ENCODE measurements around the gene FILIP1L. TPM values are rescaled to one million over a fixed set of nuclear protein-coding genes. Genes with fewer than 3 reads are reported as not detected.
"Not testable (repeated sequence)": the region's sequence is repeated elsewhere in the genome, so short reads cannot be mapped to it uniquely, and the experiment has no call there.

FILIP1L gene
- total RNA-seq, 2 donors from 2014 or later = 0.19 TPM; not detected in 1

DNA sequence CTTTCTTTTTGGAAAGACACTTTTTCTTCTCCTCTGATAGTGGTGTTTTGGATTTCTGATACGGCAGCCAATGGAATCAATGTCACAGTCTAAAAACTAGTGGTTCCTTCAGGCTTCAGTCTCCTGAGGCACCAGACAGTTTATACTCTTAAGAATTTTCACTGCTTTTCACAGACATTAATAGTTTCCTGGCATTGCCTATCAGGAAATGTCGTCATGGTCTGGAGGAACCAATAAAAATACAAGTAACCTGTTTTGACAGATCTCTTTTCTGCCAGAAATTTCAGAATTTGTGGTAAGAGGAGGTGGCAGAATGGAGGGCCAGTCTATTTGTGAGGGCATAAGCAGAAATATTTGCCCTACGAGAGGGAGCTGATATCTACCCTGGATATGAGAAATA lies 44.8 kb downstream of the FILIP1L start:
- H3K27me3 Mint-ChIP-seq = no peaks in the 10 kb centered on the region
- H3K27ac Mint-ChIP-seq = peak overlapping the region; percentile 44 to 76
- no peak for DNase-seq (ENCODE audit: low spot score)
- ATAC-seq = no peak
- H3K4me3 Mint-ChIP-seq = peak overlapping the region; percentile 25
- H3K36me3 Mint-ChIP-seq = peaks cover 6% of the 10 kb centered on the region
- peaks cover 3% of the 10 kb centered on the region for H3K9me3 Mint-ChIP-seq
- peaks cover 38 to 49% of the 10 kb centered on the region in 2 donors for H3K4me1 Mint-ChIP-seq (ENCODE audit: low read depth in 2 of 2)

DNA sequence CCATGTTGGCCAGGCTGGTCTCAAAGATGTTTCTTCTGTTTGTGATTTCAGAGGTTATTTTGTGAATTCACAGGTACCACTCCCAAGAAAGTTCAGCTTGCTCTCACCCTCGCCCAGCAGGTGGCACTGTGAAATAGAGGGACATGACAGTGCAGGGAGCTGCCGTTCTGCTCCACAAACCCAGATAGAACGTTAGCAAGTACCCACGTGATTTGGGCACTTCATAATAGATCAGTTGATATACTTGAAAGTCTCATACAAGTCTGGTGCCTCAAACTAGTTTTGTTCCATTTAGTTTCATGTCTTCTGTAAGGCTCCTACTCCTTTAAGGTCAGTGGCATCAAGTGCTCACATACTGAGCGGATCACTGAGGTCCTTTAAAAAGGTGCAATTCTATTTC lies 45.5 kb downstream of the FILIP1L start:
- DNase-seq (ENCODE audit: low spot score) (peak; percentile 79), ATAC-seq (peak; percentile 76 to 77)
- peaks cover 6% of the 10 kb centered on the region for H3K36me3 Mint-ChIP-seq
- H3K4me3 Mint-ChIP-seq = no peak overlapping the region
- peaks cover 32 to 44% of the 10 kb centered on the region in 2 donors for H3K4me1 Mint-ChIP-seq (ENCODE audit: low read depth in 2 of 2)
- H3K9me3 Mint-ChIP-seq = peaks cover 3% of the 10 kb centered on the region
- H3K27me3 Mint-ChIP-seq = no peaks in the 10 kb centered on the region
- peak overlapping the region; percentile 44 to 76 for H3K27ac Mint-ChIP-seq

DNA sequence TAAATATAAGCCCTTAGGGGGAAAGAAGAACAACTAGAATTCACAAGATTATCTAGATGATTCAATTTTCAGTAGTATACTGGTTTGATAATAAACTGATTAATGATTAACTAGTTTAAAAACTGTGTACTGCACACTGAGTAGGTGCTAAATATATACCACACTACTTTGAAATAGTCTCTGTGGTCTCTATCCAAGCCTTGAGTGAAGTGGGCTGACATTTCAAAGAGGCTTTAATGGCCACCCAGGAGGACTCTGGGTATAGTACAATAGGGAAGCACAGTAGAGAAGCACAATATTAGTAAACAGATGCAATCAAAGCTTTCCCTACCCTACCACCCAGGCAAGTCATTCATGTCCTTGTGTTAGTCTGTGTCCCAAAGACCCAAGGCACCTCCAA lies 46.7 kb downstream of the FILIP1L start:
- DNase-seq (ENCODE audit: low spot score) (no peak), ATAC-seq (no peak)
- H3K27me3 Mint-ChIP-seq = no peaks in the 10 kb centered on the region
- peaks cover 6% of the 10 kb centered on the region for H3K36me3 Mint-ChIP-seq
- H3K9me3 Mint-ChIP-seq = peaks cover 3% of the 10 kb centered on the region
- H3K27ac Mint-ChIP-seq = peak overlapping the region in 1 of 2 donors; percentile 37
- peaks cover 23 to 32% of the 10 kb centered on the region in 2 donors for H3K4me1 Mint-ChIP-seq (ENCODE audit: low read depth in 2 of 2)
- no peak overlapping the region for H3K4me3 Mint-ChIP-seq

DNA sequence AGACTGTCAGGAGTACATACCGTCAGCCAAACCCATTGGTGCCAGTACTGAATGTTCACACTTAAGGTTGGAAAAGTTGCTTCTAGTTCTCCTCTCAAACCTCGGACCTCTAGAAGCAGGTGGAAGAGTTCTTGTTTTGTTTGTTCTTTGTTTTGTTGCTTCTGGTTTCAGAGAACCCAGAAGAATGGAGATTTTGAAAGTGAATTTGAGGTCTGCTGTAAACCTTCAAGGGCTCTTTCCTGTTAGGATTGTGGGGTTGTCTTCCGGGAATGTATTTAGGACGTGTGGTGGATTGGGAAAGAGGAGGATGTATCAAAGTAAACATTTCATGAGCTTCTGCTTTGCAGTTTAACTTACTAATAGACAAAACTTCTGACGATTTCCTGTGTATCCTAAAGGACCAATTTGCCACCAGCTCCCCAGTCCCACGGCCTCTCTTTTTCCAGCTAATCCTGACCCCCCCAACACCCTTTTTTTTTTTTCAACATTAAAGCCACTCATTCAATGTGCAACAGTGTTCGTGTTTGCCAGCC lies 50.3 kb downstream of the FILIP1L start:
- H3K9me3 Mint-ChIP-seq = no peaks in the 10 kb centered on the region
- H3K4me1 Mint-ChIP-seq (ENCODE audit: low read depth in 2 of 2) = peaks cover 21% of the 10 kb centered on the region in 2 donors
- no peaks in the 10 kb centered on the region for H3K36me3 Mint-ChIP-seq
- H3K27ac Mint-ChIP-seq = no peak overlapping the region
- ATAC-seq (no peak), DNase-seq (ENCODE audit: low spot score) (no peak)
- no peak overlapping the region for H3K4me3 Mint-ChIP-seq
- no peaks in the 10 kb centered on the region for H3K27me3 Mint-ChIP-seq

DNA sequence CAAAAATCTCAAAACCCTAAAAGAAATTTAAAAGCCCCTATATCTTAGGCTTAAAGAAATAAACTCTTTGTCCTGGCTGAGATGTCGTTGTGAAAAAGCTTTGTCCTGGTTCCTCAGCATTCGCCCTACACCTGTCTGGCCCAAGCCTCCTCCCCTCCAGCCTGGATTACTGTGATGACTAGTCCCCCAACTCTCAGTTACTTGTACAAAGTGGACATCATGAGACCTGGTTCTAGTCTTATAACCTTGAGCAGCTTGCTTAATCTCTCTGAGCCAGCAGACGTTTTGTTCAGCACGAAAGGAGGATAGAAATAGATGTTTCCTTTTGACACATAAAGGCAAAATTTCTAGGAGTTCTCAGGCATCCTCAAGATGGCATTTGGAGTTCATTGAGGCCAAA lies 51.6 kb downstream of the FILIP1L start:
- DNase-seq (ENCODE audit: low spot score) = no peak
- peaks cover 16 to 17% of the 10 kb centered on the region in 2 donors for H3K4me1 Mint-ChIP-seq (ENCODE audit: low read depth in 2 of 2)
- H3K27me3 Mint-ChIP-seq = no peaks in the 10 kb centered on the region

DNA sequence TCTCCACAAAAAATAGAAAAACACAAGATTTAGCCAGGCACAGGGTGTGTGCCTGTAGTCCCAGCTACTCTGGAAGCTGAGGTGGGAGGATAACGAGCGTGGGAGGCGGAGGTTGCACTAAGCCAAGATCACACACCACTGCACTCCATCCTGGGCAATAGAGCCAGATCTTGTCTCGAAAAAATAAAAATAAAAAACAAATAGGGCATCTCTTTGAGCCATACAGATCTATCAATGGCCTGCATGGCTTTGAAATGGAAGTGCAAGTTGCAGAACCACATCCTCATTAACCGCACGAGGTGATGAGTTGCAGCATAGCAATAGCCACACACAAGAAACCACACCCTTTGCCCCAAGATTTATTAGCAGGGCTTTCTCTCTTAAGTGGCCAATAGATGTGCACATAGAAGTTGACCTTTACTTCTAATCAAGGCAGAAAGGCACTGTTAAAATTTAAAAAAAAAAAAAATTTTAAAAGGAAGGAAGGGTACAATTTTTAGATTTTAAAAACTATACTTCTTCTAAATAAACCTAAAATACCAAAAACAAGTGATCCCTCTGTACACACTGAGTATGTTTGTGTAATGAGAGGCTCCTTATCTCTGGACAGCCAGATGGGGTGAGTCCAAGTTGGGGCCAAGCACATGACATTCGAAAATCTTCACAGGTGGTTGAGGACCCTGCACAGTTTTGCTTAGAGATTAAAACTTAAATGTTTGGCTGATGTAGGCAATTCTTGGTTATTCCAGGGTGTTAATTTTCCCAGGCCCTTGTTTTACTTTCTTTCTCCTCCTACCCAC lies 53.4 kb downstream of the FILIP1L start:
- DNase-seq (ENCODE audit: low spot score) (no peak), ATAC-seq (peak; percentile 75 to 84)
- peak overlapping the region; percentile 2 for H3K4me3 Mint-ChIP-seq
- H3K27ac Mint-ChIP-seq = no peak overlapping the region
- H3K4me1 Mint-ChIP-seq (ENCODE audit: low read depth in 2 of 2) = peaks cover 16 to 17% of the 10 kb centered on the region in 2 donors
- H3K27me3 Mint-ChIP-seq = no peaks in the 10 kb centered on the region
- H3K9me3 Mint-ChIP-seq = no peaks in the 10 kb centered on the region
- no peaks in the 10 kb centered on the region for H3K36me3 Mint-ChIP-seq

More for the DNA sequence above, 51.6 kb downstream of the FILIP1L start:
- Mint-ChIP-seq H3K9me3 (no peaks in the 10 kb centered on the region), H3K4me3 (no peak overlapping the region), H3K36me3 (no peaks in the 10 kb centered on the region), H3K27ac (no peak overlapping the region)
- ATAC-seq = no peak

DNA sequence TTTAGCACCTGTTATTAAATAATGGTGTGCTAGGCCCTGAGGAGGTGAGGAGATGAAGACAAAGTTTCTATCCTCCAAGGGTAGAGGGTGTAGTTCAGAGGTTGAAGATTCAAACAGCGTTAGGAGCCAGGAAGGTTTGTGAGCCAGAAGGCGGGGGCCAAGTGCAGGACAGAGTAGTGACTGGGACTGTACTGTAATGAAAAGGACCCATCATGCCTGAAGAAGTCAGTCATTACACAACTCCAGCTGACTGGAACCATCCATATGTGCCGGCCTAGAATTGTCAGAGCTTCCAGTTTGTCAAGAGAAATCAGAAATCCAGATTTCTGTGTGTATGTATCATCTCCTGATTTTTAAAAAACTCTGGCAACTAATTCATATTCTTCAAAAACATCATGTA lies 54.8 kb downstream of the FILIP1L start:
- no peak for DNase-seq (ENCODE audit: low spot score)
- Mint-ChIP-seq H3K27ac (no peak overlapping the region), H3K4me3 (no peak overlapping the region), H3K9me3 (no peaks in the 10 kb centered on the region), H3K36me3 (no peaks in the 10 kb centered on the region), H3K4me1 (ENCODE audit: low read depth in 2 of 2) (peaks cover 16 to 17% of the 10 kb centered on the region in 2 donors), H3K27me3 (no peaks in the 10 kb centered on the region)
- ATAC-seq = no peak

DNA sequence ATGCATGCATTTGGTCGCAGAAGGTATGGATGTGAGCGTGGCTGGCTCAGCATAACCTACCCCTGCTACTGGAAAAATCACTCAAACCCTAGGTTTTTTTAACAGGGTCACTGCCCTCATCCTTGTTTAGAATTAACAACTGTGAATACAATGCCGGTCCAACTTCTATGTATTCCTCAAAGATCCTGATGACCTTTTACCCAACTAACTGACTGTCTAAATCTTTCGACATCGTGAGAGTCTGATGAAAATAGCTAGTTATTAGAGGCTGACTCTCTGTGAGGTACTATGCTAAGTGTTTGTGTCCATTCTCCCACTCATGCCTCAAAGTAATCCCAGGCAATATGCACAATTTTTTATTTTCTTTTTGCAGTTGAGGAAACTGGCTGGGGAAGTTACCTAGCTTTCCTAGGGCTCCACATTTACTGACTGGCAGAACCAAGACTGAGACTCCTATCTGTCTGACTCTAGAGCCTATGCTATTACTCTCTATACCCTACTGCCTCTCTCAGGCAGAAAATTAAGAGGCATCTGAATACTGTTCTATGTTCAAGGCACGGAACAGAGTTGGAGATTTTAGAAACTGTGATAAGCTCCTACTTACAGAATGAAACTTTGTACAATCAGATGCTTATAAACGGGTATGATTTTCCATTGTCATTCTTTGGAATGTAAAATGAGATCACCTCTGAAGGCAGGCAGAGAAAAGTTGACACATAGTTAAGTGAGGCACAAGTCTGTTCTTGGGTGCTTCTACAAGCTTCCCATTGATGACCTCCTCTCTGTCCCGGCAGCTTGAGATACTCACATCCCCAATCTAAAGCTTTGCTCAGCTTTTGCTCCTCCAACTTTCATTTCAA lies 56.4 kb downstream of the FILIP1L start:
- no peak for ATAC-seq
- Mint-ChIP-seq H3K27ac (no peak overlapping the region), H3K9me3 (no peaks in the 10 kb centered on the region), H3K27me3 (no peaks in the 10 kb centered on the region), H3K4me1 (ENCODE audit: low read depth in 2 of 2) (peaks cover 16 to 17% of the 10 kb centered on the region in 2 donors), H3K4me3 (no peak overlapping the region), H3K36me3 (no peaks in the 10 kb centered on the region)
- no peak for DNase-seq (ENCODE audit: low spot score)

DNA sequence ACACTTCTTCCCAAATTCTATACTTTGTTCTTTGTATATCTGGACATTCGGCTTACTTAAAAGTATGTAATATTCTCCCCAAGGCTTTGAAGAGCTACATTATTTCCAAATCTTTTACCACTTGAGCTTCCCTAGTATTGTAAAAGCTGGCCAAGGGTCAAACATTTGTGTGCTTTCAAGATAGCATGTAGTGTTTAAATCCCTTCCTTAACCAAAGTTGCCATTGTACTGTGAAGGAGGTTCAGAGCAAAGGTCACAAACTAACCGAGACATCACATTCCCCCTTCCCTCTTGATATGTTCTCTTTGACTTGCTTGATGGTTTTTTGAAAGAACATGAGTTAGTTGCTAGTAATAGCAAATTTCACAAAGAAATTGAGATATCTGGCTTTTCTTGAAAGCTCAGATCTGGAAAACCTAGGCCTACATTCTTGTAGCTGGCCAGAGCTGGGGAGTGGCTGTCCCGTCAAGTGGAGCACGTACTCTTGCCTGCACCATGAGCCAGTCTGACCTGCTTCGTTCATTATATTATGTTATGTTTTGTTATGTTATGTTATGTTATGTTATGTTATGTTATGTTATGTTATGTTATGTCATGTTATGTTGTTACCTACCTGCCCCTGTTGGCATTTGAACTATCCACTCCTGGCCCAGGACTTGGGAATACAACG lies 60.2 kb downstream of the FILIP1L start:
- ATAC-seq (no peak), DNase-seq (ENCODE audit: low spot score) (no peak)
- H3K27ac Mint-ChIP-seq = no peak overlapping the region
- H3K27me3 Mint-ChIP-seq = no peaks in the 10 kb centered on the region
- no peaks in the 10 kb centered on the region for H3K36me3 Mint-ChIP-seq
- no peak overlapping the region for H3K4me3 Mint-ChIP-seq
- H3K9me3 Mint-ChIP-seq = no peaks in the 10 kb centered on the region
- peaks cover 0 to 2% of the 10 kb centered on the region in 2 donors for H3K4me1 Mint-ChIP-seq (ENCODE audit: low read depth in 2 of 2)

DNA sequence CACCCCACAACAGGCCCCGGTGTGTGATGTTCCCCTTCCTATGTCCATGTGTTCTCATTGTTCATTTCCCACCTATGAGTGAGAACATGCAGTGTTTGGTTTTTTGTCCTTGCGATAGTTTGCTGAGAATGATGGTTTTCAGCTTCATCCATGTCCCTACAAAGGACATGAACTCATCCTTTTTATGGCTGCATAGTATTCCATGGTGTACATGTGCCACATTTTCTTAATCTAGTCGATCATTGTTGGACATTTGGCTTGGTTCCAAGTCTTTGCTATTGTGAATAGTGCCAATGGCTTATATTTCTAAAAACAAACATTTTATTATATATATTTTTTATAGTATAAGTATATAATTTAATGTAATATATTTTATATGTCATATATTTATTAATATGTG lies 62.8 kb downstream of the FILIP1L start:
- H3K4me3 Mint-ChIP-seq; DNase-seq (ENCODE audit: low spot score); H3K9me3 Mint-ChIP-seq; ATAC-seq; H3K27me3 Mint-ChIP-seq; H3K27ac Mint-ChIP-seq; H3K36me3 Mint-ChIP-seq: not testable (repeated sequence)
- H3K4me1 Mint-ChIP-seq (ENCODE audit: low read depth in 2 of 2) = peaks cover 16 to 19% of the 10 kb centered on the region in 2 donors

DNA sequence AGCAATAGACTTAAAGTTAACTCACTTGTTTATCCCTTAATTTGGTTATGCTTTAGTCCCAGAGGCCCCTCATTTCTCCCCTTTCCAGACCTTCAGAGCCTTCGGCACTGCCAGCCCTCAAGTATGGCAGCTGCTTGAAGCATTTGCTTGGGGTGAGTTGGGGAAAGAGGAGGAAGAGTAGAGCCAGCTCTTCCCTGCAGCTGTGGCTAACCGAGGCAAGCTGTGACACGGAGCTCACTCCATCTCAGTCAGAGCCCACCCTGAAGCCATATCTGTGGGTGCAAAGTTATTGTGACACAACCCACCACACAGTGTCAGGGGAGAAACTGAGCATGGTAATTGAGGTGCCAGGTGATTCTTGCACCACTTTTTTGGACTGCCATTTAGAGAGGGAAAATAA lies 66.1 kb downstream of the FILIP1L start:
- ATAC-seq (peak; percentile 65 to 71), DNase-seq (ENCODE audit: low spot score) (no peak)
- Mint-ChIP-seq H3K27ac (peak overlapping the region; percentile 63 to 86), H3K36me3 (no peaks in the 10 kb centered on the region), H3K9me3 (no peaks in the 10 kb centered on the region), H3K4me1 (ENCODE audit: low read depth in 2 of 2) (peaks cover 23 to 24% of the 10 kb centered on the region in 2 donors), H3K4me3 (peak overlapping the region; percentile 76), H3K27me3 (no peaks in the 10 kb centered on the region)

DNA sequence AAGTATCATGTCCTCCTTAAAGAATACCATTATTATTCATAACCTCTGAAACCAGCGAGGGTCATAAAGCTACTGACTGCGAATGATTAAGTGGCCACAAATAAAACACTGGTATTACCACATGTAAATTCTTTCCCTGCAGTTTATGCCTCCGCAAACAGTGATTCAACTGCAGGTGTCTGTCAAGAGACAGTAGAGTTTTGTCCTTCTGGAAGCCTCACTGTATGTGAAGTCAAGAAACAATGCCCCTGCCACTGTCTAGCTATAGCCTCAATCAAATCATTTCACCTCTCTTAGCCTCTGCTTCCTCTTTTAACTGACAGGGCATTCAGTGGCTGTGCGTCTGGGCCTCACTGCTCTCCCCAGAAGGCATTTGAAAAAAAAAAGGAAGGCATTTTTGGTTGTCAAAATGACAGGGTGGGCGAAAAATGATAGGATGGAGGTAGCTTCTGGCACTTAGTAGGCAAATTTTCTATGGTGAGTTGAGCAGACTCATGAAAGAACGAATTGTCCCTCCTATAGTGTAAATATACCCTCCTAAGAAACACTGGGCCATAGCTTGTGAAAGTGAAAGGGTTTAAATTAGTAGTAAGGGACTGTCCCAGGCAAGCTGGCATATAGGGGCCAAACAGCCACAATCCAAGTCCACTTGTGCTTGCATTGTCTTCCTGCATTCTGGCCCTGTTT lies 66.7 kb downstream of the FILIP1L start:
- H3K27me3 Mint-ChIP-seq = no peaks in the 10 kb centered on the region
- H3K4me1 Mint-ChIP-seq (ENCODE audit: low read depth in 2 of 2) = peaks cover 23 to 24% of the 10 kb centered on the region in 2 donors
- ATAC-seq = peak; percentile 94 to 97
- H3K36me3 Mint-ChIP-seq = no peaks in the 10 kb centered on the region
- peak overlapping the region; percentile 63 to 86 for H3K27ac Mint-ChIP-seq
- no peaks in the 10 kb centered on the region for H3K9me3 Mint-ChIP-seq
- peak overlapping the region; percentile 76 for H3K4me3 Mint-ChIP-seq
- DNase-seq (ENCODE audit: low spot score) = no peak

DNA sequence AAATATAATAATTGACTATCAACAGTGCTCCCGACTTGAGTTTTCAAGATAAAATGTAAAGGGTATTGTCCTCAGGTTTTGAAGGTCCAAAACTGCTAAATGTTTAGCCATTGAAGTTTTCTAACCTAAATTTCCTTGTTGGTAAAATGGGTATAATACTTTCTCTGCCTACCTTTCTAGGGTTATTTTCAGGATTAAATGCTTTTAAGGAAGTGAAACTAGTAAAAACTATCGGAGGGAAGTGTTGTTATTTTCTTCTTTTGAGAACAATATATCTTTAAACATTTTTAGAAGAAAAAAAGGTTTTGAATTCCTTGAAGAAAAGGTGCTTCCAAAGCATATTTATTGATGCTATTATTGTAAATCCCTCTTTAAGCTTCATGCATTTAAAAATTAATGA lies 67.3 kb downstream of the FILIP1L start:
- H3K9me3 Mint-ChIP-seq = no peaks in the 10 kb centered on the region
- no peaks in the 10 kb centered on the region for H3K27me3 Mint-ChIP-seq
- H3K27ac Mint-ChIP-seq = peak overlapping the region; percentile 63 to 86
- peak overlapping the region; percentile 76 for H3K4me3 Mint-ChIP-seq
- peaks cover 23 to 24% of the 10 kb centered on the region in 2 donors for H3K4me1 Mint-ChIP-seq (ENCODE audit: low read depth in 2 of 2)
- DNase-seq (ENCODE audit: low spot score) (no peak), ATAC-seq (no peak)
- no peaks in the 10 kb centered on the region for H3K36me3 Mint-ChIP-seq
